Ovary (tissue), 9 donors: Measurements from ENCODE around the gene TTC23. TPM values are rescaled to one million over a fixed set of nuclear protein-coding genes. Genes with fewer than 3 reads are reported as not detected.

Experiments used
- DNase-seq, 5 donors: peaks; one replicate each; pipeline ENCODE4 v3.0.0-alpha.2; 2019 to 2020
- H3K27ac ChIP-seq, 2 donors: fragments of 200-600 bp; one replicate each; pipeline versions ENCODE4 v1.5.1 to v1.8.0; 2019 to 2022
- H3K27me3 ChIP-seq: fragments of 200-600 bp; one replicate; pipeline ENCODE4 v1.8.0; 2022
- H3K36me3 ChIP-seq: fragments of 200-600 bp; sonication (generic); one replicate; pipeline ENCODE4 v1.5.1; 2019
- H3K4me1 ChIP-seq: one replicate; pipeline ENCODE4 v1.8.1; 2013; ENCODE audit warnings: mild to moderate bottlenecking, moderate library complexity; ENCODE audit not compliant: insufficient read depth
- H3K4me3 ChIP-seq: fragments of 200-600 bp; sonication (generic); one replicate; pipeline ENCODE4 v1.5.1; 2017
- H3K9me3 ChIP-seq, 2 donors: fragments of 200-600 bp in 1 of 2; sonication (generic) in 1 of 2; one replicate each; pipeline versions ENCODE4 v1.5.1 to v1.8.1; 2013 to 2019; ENCODE audit warnings: mild to moderate bottlenecking in 1 of 2, moderate library complexity in 1 of 2
- CTCF ChIP-seq, 3 donors: fragments of 450-650 bp in 2 of 3; fragments of 200-600 bp in 1 of 3; IDR thresholded peaks; one replicate each; pipeline versions ENCODE4 v1.5.1 to v1.8.0; 2016 to 2022; ENCODE audit warnings: antibody characterized with exemption in 3 of 3, mild to moderate bottlenecking in 1 of 3
- EP300 ChIP-seq: sonication (generic); formaldehyde crosslinking; IDR thresholded peaks from one replicate; pipeline ENCODE4 v1.6.1; 2017; ENCODE audit warnings: antibody characterized with exemption
- POLR2A ChIP-seq: fragments of 450-650 bp; IDR thresholded peaks from one replicate; pipeline ENCODE4 v1.6.1; 2017; ENCODE audit warnings: antibody characterized with exemption, mild to moderate bottlenecking, moderate library complexity
- WGBS, 3 donors: extraction: QIAGEN DNeasy Blood & Tissue Kit in 1 of 3; methylation state at CpG; one replicate each; pipeline versions ENCODE4 v1.1.5 to v1.1.7; 2013 to 2017; 5-methylcytosine and 5-hydroxymethylcytosine counted together
- intact Hi-C, 4 donors: fragments of 100-400 bp; cut with DNase I; formaldehyde crosslinking; loops; one replicate each; pipeline versions ENCODE4 v1.11.0 to v1.15.1; 2022 to 2023
- polyA plus RNA-seq, 2 donors: library from polyadenylated mRNA; stranded (reverse); fragments of 200-250 nt in 1 of 2; fragments of 350-450 nt in 1 of 2; fragmentation: Illumina TruSeq in 1 of 2; extraction: RNeasy Lipid Tissue Mini Kit (QIAGEN cat#74804) in 1 of 2; gene quantifications; one replicate each; pipeline ENCODE4 v1.2.3, GENCODE V29; 2013 to 2014
- total RNA-seq, 7 donors: library from RNA; depleted of rRNA in 2 of 7; stranded (reverse); fragments of >200 nt in 2 of 7; fragmentation: NEBNext Ultra II Directional in 3 of 7; extraction: Animal tissue kit (Norgen Biotek cat#: 25700) in 3 of 7; gene quantifications; one replicate each; pipeline versions ENCODE4 v1.1.0 to v1.2.4, GENCODE V29; 2016 to 2023
- donor health status: DM: no; HTN: no; CAD: no; lungs with moderate emphysema.
- donor health status: DM: no; HTN: no; CAD: no.
- donor health status: Bipolar disorder and iron deficiency.
- donor health status: DM: yes; HTN: yes; CAD: no.
- donor health status: DM: no; HTN: no; CAD: no.
- donor health status: DM: yes; HTN: yes; CAD: no.

TTC23 gene
- total and polyA plus RNA-seq, 9 donors: 15.9 to 35.8 (median 25.8) TPM

- TF ChIP-seq EP300: no peak
- no peak for TF ChIP-seq POLR2A
- no peak for TF ChIP-seq CTCF (IDR thresholded peaks at IDR 0.05)
- Histone ChIP-seq H3K27me3 (no peaks in the 10 kb centered on the region), H3K27ac (no peak overlapping the region), H3K36me3 (no peaks in the 10 kb centered on the region), H3K4me1 (no peaks in the 10 kb centered on the region), H3K4me3 (no peak overlapping the region), H3K9me3 (no peaks in the 10 kb centered on the region)
- WGBS, 3 donors: 70 to 87% (median 73%) methylated on average over 11 of the region's 11 CpGs
- no peak for DNase-seq
- intact Hi-C loops: loop anchor here in 1 of 4 donors (5.0 kb wide), 1 partner anchor 115 kb away; no protein-coding TSS in a partner anchor
Measured at GRCh38 chr15:99096894-99097426, 152.4 kb downstream of the TTC23 start.

GRCh38 chr15:99096173-99096893 is 153.0 kb downstream of the TTC23 start:
- 93 to 94% (median 94%) methylated on average over 11 of the region's 11 CpGs for WGBS, 3 donors
- TF ChIP-seq POLR2A (no peak), EP300 (no peak), CTCF (IDR thresholded peaks at IDR 0.05) (no peak)
- Histone ChIP-seq H3K27me3 (no peaks in the 10 kb centered on the region), H3K4me3 (no peak overlapping the region), H3K36me3 (no peaks in the 10 kb centered on the region), H3K9me3 (no peaks in the 10 kb centered on the region), H3K27ac (no peak overlapping the region), H3K4me1 (no peaks in the 10 kb centered on the region)
- DNase-seq: no peak
- intact Hi-C loops: loop anchor here in 1 of 4 donors (5.0 kb wide), 1 partner anchor 116 kb away; no protein-coding TSS in a partner anchor

- Histone ChIP-seq H3K27ac (no peak overlapping the region), H3K4me1 (no peaks in the 10 kb centered on the region), H3K4me3 (no peak overlapping the region), H3K27me3 (no peaks in the 10 kb centered on the region), H3K36me3 (no peaks in the 10 kb centered on the region), H3K9me3 (no peaks in the 10 kb centered on the region)
- intact Hi-C loops: loop anchor here in 1 of 4 donors (5.0 kb wide), 1 partner anchor 117 kb away; no protein-coding TSS in a partner anchor
- DNase-seq: no peak
- 48 to 72% (median 49%) methylated on average over 3 of the region's 3 CpGs for WGBS, 3 donors
- TF ChIP-seq CTCF (IDR thresholded peaks at IDR 0.05) (no peak), EP300 (no peak), POLR2A (no peak)
Measured at GRCh38 chr15:99095626-99096025, 153.8 kb downstream of the TTC23 start.

GRCh38 chr15:99092554-99093172 is 156.7 kb downstream of the TTC23 start:
- no peak overlapping the region for H3K27ac ChIP-seq
- no peaks in the 10 kb centered on the region for H3K36me3 ChIP-seq
- 87 to 91% (median 89%) methylated on average over 13 of the region's 13 CpGs for WGBS, 3 donors
- DNase-seq: no peak
- no peaks in the 10 kb centered on the region for H3K9me3 ChIP-seq
- H3K4me1 ChIP-seq: no peaks in the 10 kb centered on the region
- intact Hi-C loops: no loop called here
- no peak overlapping the region for H3K4me3 ChIP-seq
- no peaks in the 10 kb centered on the region for H3K27me3 ChIP-seq
- TF ChIP-seq POLR2A (no peak), CTCF (IDR thresholded peaks at IDR 0.05) (no peak), EP300 (no peak)
